SK-N-DZ (cell line): ENCODE results near the gene PJVK.

ENCODE experiments used
- DNase-seq: peaks from one replicate; pipeline ENCODE4 v3.0.0-alpha.2; 2015; ENCODE audit warnings: low spot score

The PJVK gene

GRCh38 chr2:178480227-178481181, 29.3 kb downstream of the PJVK start, which contains the start of gene PLEKHA3:
PLEKHA3 (plus strand) TSS chr2:178480457; CDS start chr2:178480870, 413 bp downstream.
- DNase-seq: peak; percentile 95

DNA sequence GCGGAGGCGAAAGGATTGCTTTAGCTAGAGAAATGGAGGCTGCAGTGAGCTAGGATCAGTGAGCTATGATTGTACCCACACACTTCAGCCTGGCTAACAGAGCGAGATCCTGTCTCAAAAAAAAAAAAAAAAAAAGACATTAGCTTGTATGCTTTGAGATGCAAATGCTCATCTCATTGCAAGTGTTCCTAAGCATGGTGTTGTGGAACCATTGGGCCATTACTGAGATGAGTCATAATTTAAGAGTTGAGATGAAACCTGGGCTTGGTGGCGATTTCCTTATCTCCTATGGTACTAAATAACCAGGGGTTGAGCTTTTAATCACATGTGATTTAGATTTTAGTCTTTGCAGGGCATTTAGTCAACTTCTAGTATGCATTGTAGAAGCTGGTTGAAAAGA, 31.3 kb downstream of the PJVK start:
- no peak for DNase-seq

DNA sequence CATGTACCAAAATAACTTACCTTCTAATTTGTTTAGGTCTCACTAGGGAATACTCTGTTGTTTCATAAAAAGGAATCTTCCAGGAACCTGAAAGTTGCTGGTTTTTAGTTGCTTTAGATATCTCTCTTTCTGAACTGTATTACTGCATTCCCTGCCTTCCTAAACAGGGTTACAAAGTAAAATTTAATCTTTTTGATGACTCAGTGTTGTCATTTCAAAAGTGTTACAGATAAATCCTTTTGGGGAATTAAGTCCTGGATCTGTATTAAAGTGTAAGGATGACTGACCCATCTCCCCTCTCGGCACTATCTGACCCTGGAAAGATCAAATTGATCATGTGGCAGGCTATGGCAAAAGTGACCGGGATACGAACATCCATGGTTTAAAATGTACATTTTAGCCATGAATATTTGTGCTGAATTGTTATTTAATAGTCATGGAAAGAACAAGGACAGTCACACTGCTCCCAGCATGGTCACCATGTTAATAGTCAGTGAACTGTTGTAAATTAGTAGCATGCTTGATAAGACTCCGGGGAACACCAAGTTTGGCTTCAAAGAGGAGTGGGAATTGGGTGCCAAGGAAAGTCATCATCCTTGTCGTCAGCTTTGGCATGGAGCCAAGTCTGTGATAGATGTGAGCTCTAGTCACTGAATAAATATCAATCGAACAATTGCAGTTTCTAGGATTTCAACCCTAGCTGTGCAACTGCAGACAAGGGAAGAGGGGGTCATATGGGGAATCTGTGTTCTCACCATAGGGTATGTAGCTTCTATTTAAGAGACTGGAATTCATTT, 33.3 kb downstream of the PJVK start:
- no peak for DNase-seq

DNA sequence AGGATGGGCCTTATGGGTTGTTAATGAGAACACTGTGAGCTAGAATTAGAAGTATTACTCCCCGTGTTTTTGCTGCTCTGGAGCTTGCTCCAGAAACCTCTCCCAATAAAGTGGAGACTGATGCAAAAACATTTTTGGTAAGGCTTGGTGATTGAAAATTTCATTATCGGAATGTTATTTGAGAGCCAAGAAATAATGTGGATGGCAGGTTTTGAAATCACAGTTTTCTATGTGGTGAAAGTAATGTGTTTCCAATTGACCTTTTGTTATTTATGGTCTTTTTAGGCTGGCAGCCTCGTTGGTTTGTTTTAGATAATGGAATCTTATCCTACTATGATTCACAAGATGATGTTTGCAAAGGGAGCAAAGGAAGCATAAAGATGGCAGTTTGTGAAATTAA, 34.2 kb downstream of the PJVK start:
- DNase-seq: no peak

GRCh38 chr2:178491612-178492011, 40.4 kb downstream of the PJVK start:
- no peak for DNase-seq

DNA sequence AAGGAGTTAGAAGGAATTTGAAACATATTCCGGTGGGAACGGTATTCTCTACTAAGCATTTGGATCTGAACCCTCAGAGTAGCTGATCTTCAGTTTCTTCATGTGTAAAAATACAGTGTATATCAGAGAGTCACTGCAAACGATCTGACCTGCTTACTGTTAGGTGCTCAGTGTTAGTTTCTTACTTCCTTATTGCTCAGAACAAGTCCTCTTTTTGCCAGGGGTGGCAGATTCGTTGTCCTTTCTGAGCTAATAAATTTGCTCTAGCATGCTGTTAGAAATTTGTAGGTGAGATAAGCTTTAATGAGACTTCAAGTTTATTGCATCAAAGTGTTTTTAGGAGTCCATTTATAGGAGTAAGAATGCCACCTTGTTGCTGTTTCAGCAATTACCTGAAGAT, 44.9 kb downstream of the PJVK start:
- DNase-seq: no peak

DNA sequence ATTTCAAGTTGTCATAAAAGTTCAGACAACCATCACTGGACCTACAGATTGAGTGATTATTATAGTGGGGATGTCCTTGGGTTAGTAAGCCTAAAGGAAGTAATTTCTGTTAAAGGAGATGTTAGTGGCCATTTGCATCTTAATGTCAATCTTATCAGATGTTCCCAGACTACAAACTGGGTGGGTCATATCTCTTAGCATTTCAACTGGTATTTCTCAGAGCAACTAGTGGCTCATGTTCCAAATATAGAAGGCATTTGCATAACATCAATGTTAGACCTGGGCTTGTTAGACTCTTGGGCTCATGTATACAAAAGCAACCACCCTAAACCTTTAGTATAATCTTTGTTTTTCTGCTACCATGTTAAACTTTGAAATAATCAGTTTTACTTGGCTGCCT, 47.0 kb downstream of the PJVK start:
- DNase-seq: no peak

GRCh38 chr2:178499640-178500039, 48.5 kb downstream of the PJVK start:
- DNase-seq: no peak

DNA sequence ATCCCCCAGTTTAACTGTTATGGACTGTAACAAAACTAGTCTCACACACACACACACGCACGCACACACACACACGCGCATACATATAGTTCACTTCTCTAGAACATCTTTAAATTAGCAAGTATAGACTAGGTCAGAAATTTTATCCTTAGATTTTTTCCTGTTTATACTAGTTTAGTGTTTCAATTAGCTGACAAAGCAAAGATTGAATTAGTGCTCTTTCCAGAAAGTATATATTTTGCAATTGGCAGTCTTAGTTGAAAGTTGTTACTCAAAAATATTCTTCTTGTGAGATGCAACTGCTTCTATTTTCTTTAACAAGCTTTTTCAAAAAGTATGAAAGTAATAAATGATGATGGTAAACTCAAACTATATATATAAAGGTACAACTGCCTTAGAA, 51.6 kb downstream of the PJVK start:
- no peak for DNase-seq

DNA sequence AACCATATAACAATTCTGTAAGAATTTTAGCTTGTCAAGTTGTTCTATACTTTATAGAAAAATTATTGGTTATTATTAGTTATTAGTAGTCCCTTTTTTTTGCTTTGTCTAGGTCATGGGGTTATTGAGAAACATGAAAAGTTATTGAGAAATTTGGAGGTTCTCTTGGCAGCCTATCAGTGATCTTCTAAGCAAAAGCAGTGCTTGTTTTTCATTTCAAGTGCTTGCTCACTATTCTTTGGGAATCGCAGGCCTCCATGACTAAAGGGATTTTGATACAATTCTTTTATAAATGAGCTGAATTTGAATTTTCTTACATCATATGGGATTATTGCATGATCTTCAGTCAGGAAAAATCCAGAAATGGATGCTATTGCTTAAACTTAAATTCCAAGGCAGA, 54.9 kb downstream of the PJVK start:
- DNase-seq: no peak

GRCh38 chr2:178506524-178506923, 55.3 kb downstream of the PJVK start:
- DNase-seq: no peak

- DNase-seq: no peak
Measured at GRCh38 chr2:178506949-178507348, 55.8 kb downstream of the PJVK start.

GRCh38 chr2:178508646-178509045, 57.5 kb downstream of the PJVK start:
- DNase-seq: no peak

DNA sequence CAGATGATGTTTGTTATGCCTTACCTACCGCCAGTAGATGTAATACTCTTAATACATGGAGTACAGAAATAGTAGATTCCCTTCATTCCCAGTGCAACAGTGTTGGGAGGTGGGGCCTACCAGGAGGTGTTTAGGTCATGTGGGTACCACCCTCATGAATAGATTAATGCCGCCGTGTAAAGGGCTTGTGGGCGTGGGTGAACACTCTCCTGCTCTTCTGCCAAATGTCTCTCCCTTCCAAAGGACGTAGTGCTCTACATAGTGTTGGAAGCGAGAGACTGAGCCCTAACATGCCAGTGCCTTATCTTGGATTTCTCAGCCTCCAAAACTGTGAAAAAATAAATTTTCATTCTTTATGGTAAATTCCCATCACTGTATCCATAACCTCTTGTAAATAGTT, 59.2 kb downstream of the PJVK start:
- DNase-seq: no peak
